Measurements from ENCODE around the gene ZNF165.

DNA sequence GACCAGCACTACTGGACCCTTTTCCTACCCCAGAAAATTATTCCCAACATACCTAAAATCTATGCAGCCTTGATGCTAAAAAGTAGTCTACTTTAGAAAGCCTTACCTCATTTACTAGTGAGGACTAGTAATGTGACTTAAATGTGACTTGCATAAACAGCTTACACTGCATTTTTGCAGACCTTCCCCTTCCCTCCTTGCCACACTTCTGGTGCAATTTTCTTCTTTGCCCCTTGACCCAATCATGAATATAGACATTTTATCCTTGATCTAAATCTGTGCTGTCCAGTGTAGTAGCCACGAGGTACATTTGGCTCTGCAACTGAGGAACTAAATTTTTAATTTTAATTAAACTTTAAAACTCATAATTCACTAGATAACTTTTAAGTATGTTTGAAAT lies 54.3 kb downstream of the ZNF165 start:
- TF ChIP-seq, protein P1, sequence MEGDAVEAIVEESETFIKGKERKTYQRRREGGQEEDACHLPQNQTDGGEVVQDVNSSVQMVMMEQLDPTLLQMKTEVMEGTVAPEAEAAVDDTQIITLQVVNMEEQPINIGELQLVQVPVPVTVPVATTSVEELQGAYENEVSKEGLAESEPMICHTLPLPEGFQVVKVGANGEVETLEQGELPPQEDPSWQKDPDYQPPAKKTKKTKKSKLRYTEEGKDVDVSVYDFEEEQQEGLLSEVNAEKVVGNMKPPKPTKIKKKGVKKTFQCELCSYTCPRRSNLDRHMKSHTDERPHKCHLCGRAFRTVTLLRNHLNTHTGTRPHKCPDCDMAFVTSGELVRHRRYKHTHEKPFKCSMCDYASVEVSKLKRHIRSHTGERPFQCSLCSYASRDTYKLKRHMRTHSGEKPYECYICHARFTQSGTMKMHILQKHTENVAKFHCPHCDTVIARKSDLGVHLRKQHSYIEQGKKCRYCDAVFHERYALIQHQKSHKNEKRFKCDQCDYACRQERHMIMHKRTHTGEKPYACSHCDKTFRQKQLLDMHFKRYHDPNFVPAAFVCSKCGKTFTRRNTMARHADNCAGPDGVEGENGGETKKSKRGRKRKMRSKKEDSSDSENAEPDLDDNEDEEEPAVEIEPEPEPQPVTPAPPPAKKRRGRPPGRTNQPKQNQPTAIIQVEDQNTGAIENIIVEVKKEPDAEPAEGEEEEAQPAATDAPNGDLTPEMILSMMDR (IDR thresholded peaks at IDR 0.05; ENCODE audit: low read depth, low read length, poor library complexity, severe bottlenecking), result no peak
- TF ChIP-seq EZH2phosphoT487 (IDR thresholded peaks at IDR 0.05; ENCODE audit: borderline replicate concordance, low read length), result no peak
